ENCODE results near the gene ABCB6.

GRCh38 chr2:219228911-219229304, 10.2 kb upstream of the ABCB6 start:
- no peak for TF ChIP-seq CTCF (IDR thresholded peaks at IDR 0.05)
- no peak for TF ChIP-seq POLR2A (IDR thresholded peaks at IDR 0.05)
